GM19351 (cell line): ENCODE data around the gene P4HA3.

Experiments used
- ATAC-seq: cut with Tn5 transposase; IDR thresholded peaks from one replicate; pipeline ENCODE4 v1.9.1; 2021; ENCODE audit warnings: mild to moderate bottlenecking, moderate library complexity; ENCODE audit not compliant: unreplicated experiment

P4HA3 gene

GRCh38 chr11:74268456-74268855 lies 43.0 kb downstream of the P4HA3 start:
- no peak for ATAC-seq

GRCh38 chr11:74267014-74267413 lies 44.4 kb downstream of the P4HA3 start:
- ATAC-seq, result no peak

GRCh38 chr11:74265256-74265655 lies 46.2 kb downstream of the P4HA3 start:
- ATAC-seq, result no peak

- ATAC-seq, result no peak
Observed at GRCh38 chr11:74262725-74263124, 48.7 kb downstream of the P4HA3 start.

GRCh38 chr11:74257959-74258553 lies 53.4 kb downstream of the P4HA3 start:
- no peak for ATAC-seq

- ATAC-seq, result no peak
Observed at GRCh38 chr11:74256378-74257133, 54.9 kb downstream of the P4HA3 start.

GRCh38 chr11:74255741-74256375 lies 55.6 kb downstream of the P4HA3 start:
- no peak for ATAC-seq

- ATAC-seq, result no peak
Observed at GRCh38 chr11:74253361-74253760, 58.1 kb downstream of the P4HA3 start.

GRCh38 chr11:74249496-74249895 lies 61.9 kb downstream of the P4HA3 start:
- ATAC-seq, result no peak

- no peak for ATAC-seq
Observed at GRCh38 chr11:74248469-74248868, 63.0 kb downstream of the P4HA3 start.

- no peak for ATAC-seq
Observed at GRCh38 chr11:74238243-74238642, 73.2 kb downstream of the P4HA3 start.

- no peak for ATAC-seq
Observed at GRCh38 chr11:74237541-74237940, 73.9 kb downstream of the P4HA3 start.

GRCh38 chr11:74235121-74235520 lies 76.3 kb downstream of the P4HA3 start:
- no peak for ATAC-seq

- ATAC-seq, result no peak
Observed at GRCh38 chr11:74233683-74234082, 77.8 kb downstream of the P4HA3 start.

- no peak for ATAC-seq
Observed at GRCh38 chr11:74232311-74232950, 79.0 kb downstream of the P4HA3 start.

- ATAC-seq, result no peak
Observed at GRCh38 chr11:74226907-74227306, 84.5 kb downstream of the P4HA3 start.

GRCh38 chr11:74225565-74225964 lies 85.9 kb downstream of the P4HA3 start:
- no peak for ATAC-seq

- no peak for ATAC-seq
Observed at GRCh38 chr11:74221816-74222215, 89.6 kb downstream of the P4HA3 start.

- no peak for ATAC-seq
Observed at GRCh38 chr11:74220376-74220775, 91.1 kb downstream of the P4HA3 start.
